ENCODE data around the gene CP. TPM values are rescaled to one million over a fixed set of nuclear protein-coding genes. Genes with fewer than 3 reads are reported as not detected.

Gene CP
- total and polyA plus RNA-seq, 9 of the 15 experiments (the other 6 are each of a cell fraction or from before 2014, with no cell fraction given) = 0.30 to 0.75 TPM; not detected in 7

DNA sequence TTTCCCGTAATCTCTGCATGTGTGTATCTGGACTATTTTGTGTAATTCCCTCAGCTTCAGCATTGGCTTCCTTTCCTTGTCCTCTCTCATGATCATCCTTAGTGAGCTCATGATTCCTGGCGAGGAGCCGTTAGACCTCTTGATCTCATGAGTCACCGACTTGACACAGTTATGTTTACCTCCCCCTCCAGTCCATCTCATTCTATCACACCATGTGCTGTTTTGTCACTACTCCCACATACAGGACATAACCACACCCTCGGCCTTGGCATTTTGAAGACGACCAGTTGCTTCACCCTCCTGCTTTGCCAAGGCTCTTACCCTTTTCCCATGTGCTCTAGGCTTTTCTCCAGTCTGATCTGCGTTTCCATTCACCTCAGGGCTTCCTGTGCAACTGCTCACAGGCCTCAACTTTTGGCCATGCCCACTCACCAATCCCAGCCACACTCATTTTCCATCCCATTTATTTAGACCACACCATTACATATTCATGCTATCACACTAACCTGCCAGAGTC lies 41.5 kb downstream of the CP start (continued):
- TF ChIP-seq, protein P1, sequence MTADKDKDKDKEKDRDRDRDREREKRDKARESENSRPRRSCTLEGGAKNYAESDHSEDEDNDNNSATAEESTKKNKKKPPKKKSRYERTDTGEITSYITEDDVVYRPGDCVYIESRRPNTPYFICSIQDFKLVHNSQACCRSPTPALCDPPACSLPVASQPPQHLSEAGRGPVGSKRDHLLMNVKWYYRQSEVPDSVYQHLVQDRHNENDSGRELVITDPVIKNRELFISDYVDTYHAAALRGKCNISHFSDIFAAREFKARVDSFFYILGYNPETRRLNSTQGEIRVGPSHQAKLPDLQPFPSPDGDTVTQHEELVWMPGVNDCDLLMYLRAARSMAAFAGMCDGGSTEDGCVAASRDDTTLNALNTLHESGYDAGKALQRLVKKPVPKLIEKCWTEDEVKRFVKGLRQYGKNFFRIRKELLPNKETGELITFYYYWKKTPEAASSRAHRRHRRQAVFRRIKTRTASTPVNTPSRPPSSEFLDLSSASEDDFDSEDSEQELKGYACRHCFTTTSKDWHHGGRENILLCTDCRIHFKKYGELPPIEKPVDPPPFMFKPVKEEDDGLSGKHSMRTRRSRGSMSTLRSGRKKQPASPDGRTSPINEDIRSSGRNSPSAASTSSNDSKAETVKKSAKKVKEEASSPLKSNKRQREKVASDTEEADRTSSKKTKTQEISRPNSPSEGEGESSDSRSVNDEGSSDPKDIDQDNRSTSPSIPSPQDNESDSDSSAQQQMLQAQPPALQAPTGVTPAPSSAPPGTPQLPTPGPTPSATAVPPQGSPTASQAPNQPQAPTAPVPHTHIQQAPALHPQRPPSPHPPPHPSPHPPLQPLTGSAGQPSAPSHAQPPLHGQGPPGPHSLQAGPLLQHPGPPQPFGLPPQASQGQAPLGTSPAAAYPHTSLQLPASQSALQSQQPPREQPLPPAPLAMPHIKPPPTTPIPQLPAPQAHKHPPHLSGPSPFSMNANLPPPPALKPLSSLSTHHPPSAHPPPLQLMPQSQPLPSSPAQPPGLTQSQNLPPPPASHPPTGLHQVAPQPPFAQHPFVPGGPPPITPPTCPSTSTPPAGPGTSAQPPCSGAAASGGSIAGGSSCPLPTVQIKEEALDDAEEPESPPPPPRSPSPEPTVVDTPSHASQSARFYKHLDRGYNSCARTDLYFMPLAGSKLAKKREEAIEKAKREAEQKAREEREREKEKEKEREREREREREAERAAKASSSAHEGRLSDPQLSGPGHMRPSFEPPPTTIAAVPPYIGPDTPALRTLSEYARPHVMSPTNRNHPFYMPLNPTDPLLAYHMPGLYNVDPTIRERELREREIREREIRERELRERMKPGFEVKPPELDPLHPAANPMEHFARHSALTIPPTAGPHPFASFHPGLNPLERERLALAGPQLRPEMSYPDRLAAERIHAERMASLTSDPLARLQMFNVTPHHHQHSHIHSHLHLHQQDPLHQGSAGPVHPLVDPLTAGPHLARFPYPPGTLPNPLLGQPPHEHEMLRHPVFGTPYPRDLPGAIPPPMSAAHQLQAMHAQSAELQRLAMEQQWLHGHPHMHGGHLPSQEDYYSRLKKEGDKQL (CRISPR knock-in tag; IDR thresholded peaks at IDR 0.05; ENCODE audit: borderline replicate concordance) = no peak
- TF ChIP-seq CTCFL (IDR thresholded peaks at IDR 0.05; ENCODE audit: borderline replicate concordance, insufficient read depth, low read depth, low read length, poor library complexity, severe bottlenecking) = no peak
- TF ChIP-seq CBFA2T2 (conservative IDR thresholded peaks at IDR 0.05) = peak; percentile 50
- no peak for TF ChIP-seq HSF4 (CRISPR knock-in tag; IDR thresholded peaks at IDR 0.05; ENCODE audit: borderline replicate concordance)
- TF ChIP-seq, protein P2, sequence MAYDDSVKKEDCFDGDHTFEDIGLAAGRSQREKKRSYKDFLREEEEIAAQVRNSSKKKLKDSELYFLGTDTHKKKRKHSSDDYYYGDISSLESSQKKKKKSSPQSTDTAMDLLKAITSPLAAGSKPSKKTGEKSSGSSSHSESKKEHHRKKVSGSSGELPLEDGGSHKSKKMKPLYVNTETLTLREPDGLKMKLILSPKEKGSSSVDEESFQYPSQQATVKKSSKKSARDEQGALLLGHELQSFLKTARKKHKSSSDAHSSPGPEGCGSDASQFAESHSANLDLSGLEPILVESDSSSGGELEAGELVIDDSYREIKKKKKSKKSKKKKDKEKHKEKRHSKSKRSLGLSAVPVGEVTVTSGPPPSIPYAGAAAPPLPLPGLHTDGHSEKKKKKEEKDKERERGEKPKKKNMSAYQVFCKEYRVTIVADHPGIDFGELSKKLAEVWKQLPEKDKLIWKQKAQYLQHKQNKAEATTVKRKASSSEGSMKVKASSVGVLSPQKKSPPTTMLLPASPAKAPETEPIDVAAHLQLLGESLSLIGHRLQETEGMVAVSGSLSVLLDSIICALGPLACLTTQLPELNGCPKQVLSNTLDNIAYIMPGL (CRISPR knock-in tag; IDR thresholded peaks at IDR 0.05) = no peak
- no peak for TF ChIP-seq ZNF316 (IDR thresholded peaks at IDR 0.05)
- no peak for TF ChIP-seq ZC3H8 (IDR thresholded peaks at IDR 0.05)
- TF ChIP-seq SIX5 (IDR thresholded peaks at IDR 0.05; ENCODE audit: borderline replicate concordance in 1 of 2, insufficient read depth in 1 of 2, low read depth in 1 of 2, low read length in 2 of 2) = no peak
- no peak for TF ChIP-seq PYGO2 (tag; IDR thresholded peaks at IDR 0.05)
- TF ChIP-seq ZMIZ1 (IDR thresholded peaks at IDR 0.05; ENCODE audit: low read depth in 2 of 2, low read length in 2 of 2) = no peak
- TF ChIP-seq, protein P3, sequence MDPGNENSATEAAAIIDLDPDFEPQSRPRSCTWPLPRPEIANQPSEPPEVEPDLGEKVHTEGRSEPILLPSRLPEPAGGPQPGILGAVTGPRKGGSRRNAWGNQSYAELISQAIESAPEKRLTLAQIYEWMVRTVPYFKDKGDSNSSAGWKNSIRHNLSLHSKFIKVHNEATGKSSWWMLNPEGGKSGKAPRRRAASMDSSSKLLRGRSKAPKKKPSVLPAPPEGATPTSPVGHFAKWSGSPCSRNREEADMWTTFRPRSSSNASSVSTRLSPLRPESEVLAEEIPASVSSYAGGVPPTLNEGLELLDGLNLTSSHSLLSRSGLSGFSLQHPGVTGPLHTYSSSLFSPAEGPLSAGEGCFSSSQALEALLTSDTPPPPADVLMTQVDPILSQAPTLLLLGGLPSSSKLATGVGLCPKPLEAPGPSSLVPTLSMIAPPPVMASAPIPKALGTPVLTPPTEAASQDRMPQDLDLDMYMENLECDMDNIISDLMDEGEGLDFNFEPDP (CRISPR knock-in tag; IDR thresholded peaks at IDR 0.05) = no peak
- peak; percentile 27; the same call in 1 of the 2 replicates for TF ChIP-seq ZNF24 (IDR thresholded peaks at IDR 0.05)
